Stimulated activated CD4-positive, alpha-beta T cell treated with anti-CD3 and anti-CD28 coated beads, Interleukin-4, amount 100 ng/mL, for 1 hour (primary cell): Measurements from ENCODE around the gene VCP.

Experiments
- DNase-seq: peaks from one replicate; pipeline ENCODE4 v3.0.0-alpha.2; 2020

The VCP gene

GRCh38 chr9:35072461-35073278 lies at the start of gene VCP:
Gene VCP (minus strand): TSS chr9:35072625. CDS start chr9:35072353, 272 bp downstream.
- DNase-seq = peak; percentile 96

DNA sequence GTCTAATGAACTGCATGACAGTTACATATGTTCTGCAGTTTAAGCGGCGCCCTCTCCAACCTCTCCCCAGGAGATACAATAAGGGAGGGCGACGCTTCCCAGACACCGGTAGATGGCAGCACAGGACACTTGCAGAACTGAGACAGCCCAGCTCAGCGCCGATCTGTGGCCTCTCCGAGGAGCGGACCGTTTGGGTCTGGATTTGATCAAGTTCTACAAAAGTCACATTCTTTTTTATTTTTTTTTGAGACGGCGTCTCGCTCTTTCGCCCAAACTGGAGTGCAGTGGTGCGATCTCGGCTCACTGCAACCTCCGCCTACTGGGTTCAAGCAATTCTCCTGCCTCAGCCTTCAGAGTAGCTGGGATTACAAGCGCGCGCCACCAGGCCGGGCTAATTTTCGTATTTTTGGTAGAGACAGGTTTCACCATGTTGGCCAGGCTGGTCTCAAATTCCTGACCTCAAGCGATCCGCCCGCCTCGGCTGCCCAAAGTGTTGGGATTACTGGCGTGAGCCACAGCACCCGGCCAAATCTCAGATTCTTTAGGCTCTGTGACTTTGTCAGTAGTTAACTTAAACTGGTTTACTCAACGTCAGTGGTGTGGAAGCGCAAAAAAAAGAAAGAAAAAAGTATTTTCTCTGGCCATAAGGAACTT lies 44.6 kb upstream of the VCP start:
- peak; percentile 80 for DNase-seq

DNA sequence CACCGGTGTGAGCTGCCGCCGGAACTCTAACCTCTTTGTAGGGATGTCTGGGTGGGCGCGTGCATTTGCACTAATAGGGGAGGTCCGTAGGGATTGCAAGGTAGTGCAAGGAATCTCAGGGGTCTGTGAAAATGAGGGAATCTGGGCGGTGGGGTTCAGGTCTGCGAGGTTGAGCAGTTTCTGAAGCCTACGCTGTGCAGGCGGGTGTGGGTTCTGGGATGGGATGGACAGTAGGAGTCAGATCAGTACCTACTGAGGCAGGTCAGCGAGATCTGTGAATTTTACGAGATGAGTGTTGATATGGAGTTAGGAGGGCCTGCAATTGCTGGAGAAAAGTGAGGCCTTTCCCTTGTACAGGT lies 44.1 kb upstream of the VCP start:
- DNase-seq = no peak

DNA sequence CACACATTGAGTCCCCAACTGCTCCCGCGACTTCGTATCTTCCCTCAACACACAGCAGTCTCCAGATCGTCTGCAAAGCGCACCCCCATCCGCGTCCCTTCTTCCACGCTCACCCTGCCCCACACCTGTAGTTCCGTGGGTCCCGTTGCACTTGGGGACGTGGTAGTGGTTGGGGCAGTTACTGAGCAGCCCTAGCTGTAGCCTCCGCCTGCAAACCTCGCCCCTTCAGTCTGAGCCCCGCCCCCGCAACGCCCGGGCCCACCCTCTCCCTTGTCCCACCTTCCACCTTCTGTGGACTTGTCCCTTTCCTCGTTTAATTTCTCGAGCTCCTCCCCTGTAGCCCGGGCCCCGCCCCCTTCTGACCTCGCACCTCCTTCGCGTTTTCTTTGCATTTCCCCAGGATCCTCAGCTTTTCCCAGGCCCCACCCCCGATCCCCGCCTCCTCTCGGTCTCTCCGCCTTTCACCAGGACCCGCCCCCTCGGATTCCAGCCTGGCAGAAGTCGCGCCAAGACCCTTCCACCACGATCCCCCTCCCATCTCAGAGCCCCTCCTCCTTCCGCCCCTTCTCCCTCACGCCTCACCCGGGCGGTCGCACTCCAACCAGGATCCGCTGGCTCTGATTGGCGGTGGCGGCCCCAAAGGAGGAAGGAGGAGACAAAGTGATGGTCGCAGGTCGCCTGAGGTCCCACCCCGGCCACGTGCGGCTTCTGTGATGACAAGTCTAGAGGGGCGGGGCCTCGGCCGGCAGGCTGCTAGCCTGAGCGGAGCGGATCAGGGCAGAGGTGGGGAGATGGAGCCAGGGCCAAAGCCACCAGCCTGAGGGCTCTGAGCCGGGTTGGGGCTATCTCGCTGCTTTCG lies 43.5 kb upstream of the VCP start, which contains the start of gene ATOSB:
ATOSB (minus strand) TSS at position 183 of the 859 bp plus-strand sequence. CDS start 7,588 bp downstream, outside the sequence.
- peak; percentile 93 for DNase-seq

- peak; percentile 26 for DNase-seq
Measured at GRCh38 chr9:35114840-35115628, 42.6 kb upstream of the VCP start.

GRCh38 chr9:35114113-35114839 lies 41.9 kb upstream of the VCP start:
- DNase-seq = peak; percentile 53

DNA sequence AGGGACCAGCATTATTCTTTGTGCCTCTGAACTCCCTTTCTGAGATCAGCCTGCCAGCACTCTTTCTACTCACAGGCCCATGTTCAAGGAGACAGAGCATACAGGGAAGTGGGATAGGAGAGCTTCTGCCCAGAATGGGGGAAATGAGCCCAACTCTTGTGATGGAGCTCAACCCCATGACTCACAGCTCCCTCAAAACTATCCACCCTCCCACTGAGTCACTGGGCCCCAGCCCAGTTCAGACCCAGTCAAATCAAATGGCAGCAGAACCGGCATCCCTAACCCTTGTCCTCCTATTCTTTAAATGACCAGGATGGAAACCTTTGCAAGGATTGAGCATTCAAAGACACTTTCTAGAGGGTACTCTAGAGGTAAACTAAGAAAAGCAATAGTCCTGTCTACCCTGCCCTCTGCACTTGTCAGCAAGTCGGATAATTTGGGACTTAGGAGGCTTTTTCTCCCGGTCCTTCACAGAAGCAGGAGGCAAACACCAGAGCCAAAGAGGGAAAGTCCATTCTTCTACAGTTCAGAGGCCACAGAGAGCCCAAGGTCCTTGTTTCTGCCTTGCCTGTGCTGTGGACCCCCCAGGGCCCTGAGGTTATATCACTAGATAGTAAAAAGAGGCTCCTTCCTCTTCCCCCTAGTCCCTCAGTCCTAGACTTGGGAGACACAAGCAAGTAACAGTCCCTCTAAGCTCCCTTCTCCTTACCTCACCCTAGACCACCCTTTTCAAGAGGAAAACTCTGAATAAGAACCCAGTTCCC lies 40.0 kb upstream of the VCP start:
- DNase-seq = no peak

- DNase-seq = peak; percentile 96
Measured at GRCh38 chr9:35111001-35111933, 38.8 kb upstream of the VCP start.

GRCh38 chr9:35110327-35110761 lies 37.9 kb upstream of the VCP start:
- DNase-seq = no peak

GRCh38 chr9:35108946-35109575 lies 36.6 kb upstream of the VCP start:
- no peak for DNase-seq

GRCh38 chr9:35108461-35108860 lies 36.0 kb upstream of the VCP start:
- no peak for DNase-seq

GRCh38 chr9:35107297-35108290 lies 35.2 kb upstream of the VCP start:
- no peak for DNase-seq

DNA sequence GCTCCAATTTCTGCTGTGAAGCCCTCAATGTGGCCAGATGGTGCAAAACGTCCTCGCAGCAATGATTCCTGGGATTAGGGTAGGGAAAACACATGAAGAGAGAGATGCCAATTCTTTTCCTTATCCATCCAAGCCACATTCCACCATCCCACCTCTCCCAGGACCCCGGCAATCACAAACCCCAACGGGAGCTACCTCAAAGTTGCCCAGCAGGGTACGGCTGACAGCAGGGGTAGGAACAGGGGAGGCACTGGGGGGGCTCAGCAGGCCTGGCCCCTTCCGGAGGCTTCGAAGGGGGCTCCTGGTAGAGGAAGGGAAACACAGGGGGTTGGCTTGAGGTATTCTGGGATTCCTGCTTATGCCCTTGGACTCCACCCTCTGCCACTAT lies 33.9 kb upstream of the VCP start:
- no peak for DNase-seq

GRCh38 chr9:35105571-35106342 lies 33.3 kb upstream of the VCP start:
- no peak for DNase-seq

GRCh38 chr9:35105126-35105525 lies 32.7 kb upstream of the VCP start:
- DNase-seq = no peak

- no peak for DNase-seq
Measured at GRCh38 chr9:35104586-35104985, 32.2 kb upstream of the VCP start.

DNA sequence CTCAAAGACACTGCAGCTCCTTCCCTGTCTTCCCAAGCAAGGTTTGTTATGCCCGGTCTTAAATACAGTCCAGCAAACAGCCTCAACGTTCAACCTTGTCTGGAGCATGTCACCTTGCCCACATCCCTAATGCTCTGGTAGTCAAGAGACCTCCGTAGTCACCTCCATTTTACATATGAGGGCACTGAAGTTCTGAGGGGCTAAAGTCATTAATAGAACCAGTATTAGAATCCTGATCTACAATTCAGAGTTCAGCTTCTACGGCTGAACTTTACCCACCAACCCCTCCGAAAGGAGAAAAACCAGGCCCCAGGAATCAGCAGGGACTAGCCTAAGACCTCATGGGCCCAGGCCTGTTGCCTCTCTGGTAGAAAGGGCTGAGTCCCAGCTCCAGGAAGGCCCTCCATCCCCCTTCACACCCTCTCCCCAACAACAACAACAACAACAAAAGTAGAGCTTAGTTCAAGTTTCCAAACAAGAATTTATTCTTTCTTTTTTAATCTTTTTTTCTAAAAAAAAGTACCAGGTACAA lies 31.3 kb upstream of the VCP start:
- DNase-seq = no peak
